Thyroid gland (tissue), 4 donors: ENCODE results near the gene NRG3. TPM values are rescaled to one million over a fixed set of nuclear protein-coding genes. Genes with fewer than 3 reads are reported as not detected.

Experiments
- DNase-seq, 2 donors: peaks; one replicate each; pipeline ENCODE4 v3.0.0-alpha.2; 2019
- H3K27ac ChIP-seq, 3 donors: fragments of 200-600 bp; sonication (generic); 1 replicate in 2 of 3; 2 replicates in 1 of 3; pipeline ENCODE4 v1.5.1; 2016 to 2019; ENCODE audit warnings: mild to moderate bottlenecking in 1 of 3, moderate library complexity in 1 of 3
- H3K27me3 ChIP-seq: fragments of 200-600 bp; sonication (generic); one replicate; pipeline ENCODE4 v1.5.1; 2019
- H3K36me3 ChIP-seq, 2 donors: fragments of 200-600 bp; sonication (generic); one replicate each; pipeline ENCODE4 v1.5.1; 2016 to 2019
- H3K4me1 ChIP-seq, 2 donors: fragments of 200-600 bp; sonication (generic); one replicate each; pipeline ENCODE4 v1.5.1; 2017 to 2019
- H3K4me3 ChIP-seq, 3 donors: fragments of 200-600 bp; sonication (generic); replicated peaks in 1 of 3; 1 replicate in 2 of 3; 2 replicates in 1 of 3; pipeline ENCODE4 v1.5.1; 2016; ENCODE audit warnings: mild to moderate bottlenecking in 1 of 3
- H3K9me3 ChIP-seq: fragments of 200-600 bp; sonication (generic); one replicate; pipeline ENCODE4 v1.5.1; 2017
- POLR2A ChIP-seq, 2 donors: fragments of 450-650 bp; IDR thresholded peaks; one replicate each; pipeline ENCODE4 v1.6.1; 2017; ENCODE audit warnings: antibody characterized with exemption in 2 of 2, mild to moderate bottlenecking in 2 of 2, moderate library complexity in 1 of 2
- WGBS, 2 donors: methylation state at CpG; one replicate each; pipeline ENCODE4 v1.1.5; 2017; 5-methylcytosine and 5-hydroxymethylcytosine counted together
- intact Hi-C: fragments of 100-400 bp; cut with DNase I; formaldehyde crosslinking; loops from one replicate; pipeline ENCODE4 v1.15.1; 2023
- total RNA-seq, 4 donors: library from RNA; depleted of rRNA; stranded (reverse); fragments of >200 nt; gene quantifications; one replicate each; pipeline ENCODE4 v1.2.3, GENCODE V29; 2016
- TF ChIP-seq, protein P1 (sequence below), 6 experiments: fragments of 200-600 bp in 3 of 6; fragments of 450-650 bp in 3 of 6; sonication (generic) in 3 of 6; IDR thresholded peaks; one replicate each; pipeline ENCODE4 v1.5.1; 2016 to 2019; ENCODE audit warnings: antibody characterized with exemption in 6 of 6, mild to moderate bottlenecking in 2 of 6, inconsistent platforms in 1 of 6, moderate library complexity in 1 of 6

Gene NRG3
- total RNA-seq, 4 donors from 2014 or later: 0.67 to 1.8 (median 1.3) TPM

- H3K27ac ChIP-seq: no peak overlapping the region
- no peaks in the 10 kb centered on the region for H3K36me3 ChIP-seq
- H3K4me1 ChIP-seq: no peaks in the 10 kb centered on the region
- TF ChIP-seq, protein P1, sequence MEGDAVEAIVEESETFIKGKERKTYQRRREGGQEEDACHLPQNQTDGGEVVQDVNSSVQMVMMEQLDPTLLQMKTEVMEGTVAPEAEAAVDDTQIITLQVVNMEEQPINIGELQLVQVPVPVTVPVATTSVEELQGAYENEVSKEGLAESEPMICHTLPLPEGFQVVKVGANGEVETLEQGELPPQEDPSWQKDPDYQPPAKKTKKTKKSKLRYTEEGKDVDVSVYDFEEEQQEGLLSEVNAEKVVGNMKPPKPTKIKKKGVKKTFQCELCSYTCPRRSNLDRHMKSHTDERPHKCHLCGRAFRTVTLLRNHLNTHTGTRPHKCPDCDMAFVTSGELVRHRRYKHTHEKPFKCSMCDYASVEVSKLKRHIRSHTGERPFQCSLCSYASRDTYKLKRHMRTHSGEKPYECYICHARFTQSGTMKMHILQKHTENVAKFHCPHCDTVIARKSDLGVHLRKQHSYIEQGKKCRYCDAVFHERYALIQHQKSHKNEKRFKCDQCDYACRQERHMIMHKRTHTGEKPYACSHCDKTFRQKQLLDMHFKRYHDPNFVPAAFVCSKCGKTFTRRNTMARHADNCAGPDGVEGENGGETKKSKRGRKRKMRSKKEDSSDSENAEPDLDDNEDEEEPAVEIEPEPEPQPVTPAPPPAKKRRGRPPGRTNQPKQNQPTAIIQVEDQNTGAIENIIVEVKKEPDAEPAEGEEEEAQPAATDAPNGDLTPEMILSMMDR (IDR thresholded peaks at IDR 0.05): no peak
- TF ChIP-seq POLR2A (IDR thresholded peaks at IDR 0.05): no peak
- no peaks in the 10 kb centered on the region for H3K27me3 ChIP-seq
- no peak for DNase-seq
- WGBS, 2 donors: 70 to 92% methylated on average over 4 of the region's 4 CpGs
- H3K4me3 ChIP-seq: no peak overlapping the region
- H3K9me3 ChIP-seq: no peaks in the 10 kb centered on the region
- intact Hi-C loops: no loop called here
These were observed 361.2 kb downstream of the NRG3 start for GRCh38 chr10:82236084-82236731.

DNA sequence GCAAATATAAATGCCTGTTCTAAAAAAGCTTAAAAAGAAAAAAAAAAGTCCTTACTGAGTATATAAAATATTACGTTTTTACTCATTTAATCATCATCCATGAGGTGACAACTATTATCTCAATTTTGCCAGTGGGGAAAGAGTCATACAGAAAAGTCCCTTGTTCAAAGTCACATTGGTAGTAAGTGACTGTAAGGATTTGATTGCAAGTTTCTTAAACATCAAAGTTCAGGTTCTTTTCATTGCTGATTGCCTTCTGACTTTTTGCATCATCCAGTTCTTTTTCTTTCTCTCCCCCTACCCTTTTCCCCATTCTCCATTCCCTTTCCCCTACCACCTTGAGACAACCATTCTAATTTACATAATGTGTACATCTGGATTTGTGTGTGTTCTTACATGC is 363.3 kb downstream of the NRG3 start:
- no peaks in the 10 kb centered on the region for H3K27me3 ChIP-seq
- H3K9me3 ChIP-seq: no peaks in the 10 kb centered on the region
- no peak overlapping the region for H3K4me3 ChIP-seq
- 81 to 86% methylated on average over 1 of the region's 1 CpG for WGBS, 2 donors
- no peaks in the 10 kb centered on the region for H3K4me1 ChIP-seq
- H3K36me3 ChIP-seq: no peaks in the 10 kb centered on the region
- no peak overlapping the region for H3K27ac ChIP-seq
- intact Hi-C loops: no loop called here
- no peak for TF ChIP-seq POLR2A (IDR thresholded peaks at IDR 0.05)
- TF ChIP-seq, protein P1 (IDR thresholded peaks at IDR 0.05): no peak
- no peak for DNase-seq

GRCh38 chr10:82240408-82240807 is 365.4 kb downstream of the NRG3 start:
- H3K4me1 ChIP-seq: no peaks in the 10 kb centered on the region
- intact Hi-C loops: no loop called here
- no peak overlapping the region for H3K27ac ChIP-seq
- TF ChIP-seq, protein P1 (IDR thresholded peaks at IDR 0.05): no peak
- no peak for TF ChIP-seq POLR2A (IDR thresholded peaks at IDR 0.05)
- DNase-seq: no peak
- no peaks in the 10 kb centered on the region for H3K9me3 ChIP-seq
- no peaks in the 10 kb centered on the region for H3K27me3 ChIP-seq
- no peak overlapping the region for H3K4me3 ChIP-seq
- no peaks in the 10 kb centered on the region for H3K36me3 ChIP-seq
- WGBS, 2 donors: 70 to 80% methylated on average over 3 of the region's 3 CpGs

DNA sequence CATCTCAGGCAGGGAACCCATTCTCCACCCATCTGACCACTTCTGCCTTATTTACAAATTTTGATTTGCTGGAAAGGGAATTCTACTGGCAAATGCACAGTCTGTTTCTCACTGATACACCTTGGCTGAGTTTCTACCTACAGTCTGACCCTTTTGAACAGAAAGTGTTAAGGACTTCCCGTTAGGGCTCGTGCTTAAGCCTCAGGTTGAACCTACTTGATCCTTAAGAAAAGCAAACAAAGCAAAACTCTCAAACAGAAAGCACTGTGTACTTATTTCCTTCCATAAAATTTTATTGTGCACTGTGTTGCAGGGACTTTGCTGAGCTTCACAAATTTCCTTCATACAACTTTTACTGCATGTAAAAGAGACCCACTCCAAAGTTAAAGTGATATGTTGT is 367.8 kb downstream of the NRG3 start:
- Histone ChIP-seq H3K4me1 (no peaks in the 10 kb centered on the region), H3K27me3 (no peaks in the 10 kb centered on the region), H3K27ac (no peak overlapping the region), H3K36me3 (no peaks in the 10 kb centered on the region), H3K9me3 (no peaks in the 10 kb centered on the region), H3K4me3 (no peak overlapping the region)
- intact Hi-C loops: no loop called here
- 22 to 47% methylated on average over 2 of the region's 2 CpGs for WGBS, 2 donors
- TF ChIP-seq, protein P1 (IDR thresholded peaks at IDR 0.05): no peak
- TF ChIP-seq POLR2A (IDR thresholded peaks at IDR 0.05): no peak
- DNase-seq: no peak

DNA sequence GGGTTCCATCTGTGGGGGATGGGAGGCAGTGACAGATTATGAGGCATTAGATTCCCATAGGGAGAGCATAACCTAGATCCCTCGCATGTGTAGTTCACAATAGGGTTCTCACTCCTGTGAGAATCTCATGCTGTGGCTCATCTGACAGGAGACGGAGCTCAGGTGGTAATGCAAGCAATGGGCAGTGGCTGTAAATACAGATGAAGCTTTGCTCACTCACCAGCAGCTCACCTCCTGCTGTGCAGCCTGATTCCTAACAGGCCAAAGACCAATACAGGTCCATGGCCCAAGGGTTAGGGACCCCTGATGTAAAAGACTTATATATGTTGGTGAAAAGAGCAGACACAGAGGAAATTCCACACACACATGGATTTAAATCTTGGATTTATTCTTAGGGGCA is 370.2 kb downstream of the NRG3 start:
- intact Hi-C loops: no loop called here
- H3K4me3 ChIP-seq: no peak overlapping the region
- no peaks in the 10 kb centered on the region for H3K4me1 ChIP-seq
- no peak for DNase-seq
- WGBS, 2 donors: 65 to 69% methylated on average over 2 of the region's 2 CpGs
- H3K36me3 ChIP-seq: no peaks in the 10 kb centered on the region
- H3K27me3 ChIP-seq: no peaks in the 10 kb centered on the region
- no peak for TF ChIP-seq POLR2A (IDR thresholded peaks at IDR 0.05)
- no peak overlapping the region for H3K27ac ChIP-seq
- no peaks in the 10 kb centered on the region for H3K9me3 ChIP-seq
